GM06990 (cell line): ENCODE measurements around the gene DNAJC2.

ENCODE experiments used
- DNase-seq: peaks from one replicate; pipeline ENCODE4 v3.0.0-alpha.2; 2011; ENCODE audit not compliant: insufficient read length; ENCODE audit errors: extremely low read depth
- H3K27me3 ChIP-seq: replicated peaks from 2 replicates; pipeline ENCODE4 v1.6.0; 2011; ENCODE audit warnings: low read length; ENCODE audit not compliant: control insufficient read depth, insufficient read depth
- H3K36me3 ChIP-seq: 2 replicates; pipeline ENCODE4 v1.5.1; 2011; ENCODE audit warnings: low read length; ENCODE audit not compliant: control insufficient read depth, insufficient read depth
- H3K4me3 ChIP-seq: replicated peaks from 2 replicates; pipeline ENCODE4 v1.5.1; 2011; ENCODE audit warnings: low read depth, mild to moderate bottlenecking, control low read depth, low read length
- TF ChIP-seq, protein P1 (sequence below): IDR thresholded peaks from 2 replicates; pipeline ENCODE4 v1.5.1; 2011; ENCODE audit warnings: low read length, control low read depth, mild to moderate bottlenecking, inconsistent platforms; ENCODE audit not compliant: insufficient read depth, poor library complexity, severe bottlenecking

The DNAJC2 gene

GRCh38 chr7:103307503-103308231 is 36.9 kb downstream of the DNAJC2 start:
- TF ChIP-seq, protein P1, sequence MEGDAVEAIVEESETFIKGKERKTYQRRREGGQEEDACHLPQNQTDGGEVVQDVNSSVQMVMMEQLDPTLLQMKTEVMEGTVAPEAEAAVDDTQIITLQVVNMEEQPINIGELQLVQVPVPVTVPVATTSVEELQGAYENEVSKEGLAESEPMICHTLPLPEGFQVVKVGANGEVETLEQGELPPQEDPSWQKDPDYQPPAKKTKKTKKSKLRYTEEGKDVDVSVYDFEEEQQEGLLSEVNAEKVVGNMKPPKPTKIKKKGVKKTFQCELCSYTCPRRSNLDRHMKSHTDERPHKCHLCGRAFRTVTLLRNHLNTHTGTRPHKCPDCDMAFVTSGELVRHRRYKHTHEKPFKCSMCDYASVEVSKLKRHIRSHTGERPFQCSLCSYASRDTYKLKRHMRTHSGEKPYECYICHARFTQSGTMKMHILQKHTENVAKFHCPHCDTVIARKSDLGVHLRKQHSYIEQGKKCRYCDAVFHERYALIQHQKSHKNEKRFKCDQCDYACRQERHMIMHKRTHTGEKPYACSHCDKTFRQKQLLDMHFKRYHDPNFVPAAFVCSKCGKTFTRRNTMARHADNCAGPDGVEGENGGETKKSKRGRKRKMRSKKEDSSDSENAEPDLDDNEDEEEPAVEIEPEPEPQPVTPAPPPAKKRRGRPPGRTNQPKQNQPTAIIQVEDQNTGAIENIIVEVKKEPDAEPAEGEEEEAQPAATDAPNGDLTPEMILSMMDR, result no peak
- Histone ChIP-seq H3K36me3 (peaks cover 8% of the 10 kb centered on the region), H3K4me3 (no peak overlapping the region), H3K27me3 (no peaks in the 10 kb centered on the region)
- no peak for DNase-seq

DNA sequence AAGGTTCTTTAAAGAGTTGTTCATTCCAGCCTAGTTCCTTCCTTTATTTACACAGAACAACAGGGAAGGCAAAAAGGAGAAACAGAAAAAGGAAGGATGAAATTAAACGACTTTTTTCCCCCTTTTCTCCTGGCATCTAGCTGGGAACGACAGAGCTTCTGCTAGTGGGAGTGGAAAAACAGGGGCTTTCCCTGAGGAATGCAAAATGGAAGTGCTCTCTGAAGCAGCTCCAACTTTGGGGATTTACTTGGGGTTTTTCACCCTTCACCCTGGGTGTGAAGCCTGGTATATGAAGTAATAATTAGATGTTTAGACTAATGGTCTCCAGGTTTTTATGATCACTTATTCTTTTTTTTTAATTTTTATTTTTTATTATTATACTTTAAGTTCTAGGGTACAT is 43.1 kb downstream of the DNAJC2 start:
- TF ChIP-seq, protein P1, result no peak
- no peak for DNase-seq
- Histone ChIP-seq H3K36me3 (peaks cover 11% of the 10 kb centered on the region), H3K4me3 (no peak overlapping the region), H3K27me3 (no peaks in the 10 kb centered on the region)

DNA sequence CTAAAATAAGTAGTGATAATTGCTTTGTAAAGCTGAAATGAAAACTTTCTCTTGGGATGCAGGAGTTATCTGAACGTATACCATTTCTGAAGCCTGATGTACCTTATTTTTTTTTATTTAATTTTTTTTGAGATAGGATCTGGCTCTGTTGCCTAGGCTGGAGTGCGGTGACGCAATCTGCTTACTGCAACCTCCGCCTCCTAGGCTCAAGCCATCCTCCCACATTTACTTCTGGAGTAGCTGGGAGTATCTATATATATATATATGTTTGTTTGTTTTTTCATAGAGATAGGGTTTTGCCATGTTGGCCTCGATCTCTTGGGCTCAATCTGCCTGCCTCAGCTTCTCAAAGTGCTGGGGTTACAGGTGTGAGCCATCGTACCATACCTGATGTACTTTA is 44.9 kb downstream of the DNAJC2 start:
- TF ChIP-seq, protein P1, result no peak

DNA sequence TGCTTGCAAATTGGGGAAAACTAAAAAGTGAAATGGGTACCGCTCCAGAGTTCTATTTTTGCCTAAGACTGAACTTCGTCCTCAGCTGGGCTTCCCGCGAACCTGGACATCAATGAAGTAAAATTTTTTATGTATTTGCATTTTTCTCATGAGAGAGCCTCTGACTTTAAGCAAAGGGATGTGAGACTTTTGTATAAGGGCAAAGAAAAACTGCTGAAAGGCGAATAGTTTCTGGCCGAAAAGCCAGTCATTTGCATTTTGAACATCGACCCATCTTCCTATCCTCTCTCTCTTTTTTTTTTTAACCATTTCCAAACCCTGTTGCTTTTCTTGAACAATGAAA is 46.8 kb downstream of the DNAJC2 start:
- peak overlapping the region; percentile 89 for H3K4me3 ChIP-seq
- no peak for DNase-seq
- TF ChIP-seq, protein P1, result no peak
- H3K27me3 ChIP-seq, result no peaks in the 10 kb centered on the region
- peaks cover 4% of the 10 kb centered on the region for H3K36me3 ChIP-seq

More for the DNA sequence above, 44.9 kb downstream of the DNAJC2 start:
- no peak overlapping the region for H3K4me3 ChIP-seq
- H3K27me3 ChIP-seq, result no peaks in the 10 kb centered on the region
- peaks cover 7% of the 10 kb centered on the region for H3K36me3 ChIP-seq
- no peak for DNase-seq

GRCh38 chr7:103296901-103297836 is 47.4 kb downstream of the DNAJC2 start, which contains the start of gene PMPCB:
PMPCB (plus strand) TSS chr7:103297435; CDS start chr7:103297460, 25 bp downstream.
- Histone ChIP-seq H3K27me3 (no peaks in the 10 kb centered on the region), H3K4me3 (peak within 1 kb of the TSS; percentile 89), H3K36me3 (peaks cover 4% of the 10 kb centered on the region)
- TF ChIP-seq, protein P1, result peak; percentile 96
- peak; percentile 85 for DNase-seq
